ENCODE results near the gene MECP2.

- TF ChIP-seq, protein P1, sequence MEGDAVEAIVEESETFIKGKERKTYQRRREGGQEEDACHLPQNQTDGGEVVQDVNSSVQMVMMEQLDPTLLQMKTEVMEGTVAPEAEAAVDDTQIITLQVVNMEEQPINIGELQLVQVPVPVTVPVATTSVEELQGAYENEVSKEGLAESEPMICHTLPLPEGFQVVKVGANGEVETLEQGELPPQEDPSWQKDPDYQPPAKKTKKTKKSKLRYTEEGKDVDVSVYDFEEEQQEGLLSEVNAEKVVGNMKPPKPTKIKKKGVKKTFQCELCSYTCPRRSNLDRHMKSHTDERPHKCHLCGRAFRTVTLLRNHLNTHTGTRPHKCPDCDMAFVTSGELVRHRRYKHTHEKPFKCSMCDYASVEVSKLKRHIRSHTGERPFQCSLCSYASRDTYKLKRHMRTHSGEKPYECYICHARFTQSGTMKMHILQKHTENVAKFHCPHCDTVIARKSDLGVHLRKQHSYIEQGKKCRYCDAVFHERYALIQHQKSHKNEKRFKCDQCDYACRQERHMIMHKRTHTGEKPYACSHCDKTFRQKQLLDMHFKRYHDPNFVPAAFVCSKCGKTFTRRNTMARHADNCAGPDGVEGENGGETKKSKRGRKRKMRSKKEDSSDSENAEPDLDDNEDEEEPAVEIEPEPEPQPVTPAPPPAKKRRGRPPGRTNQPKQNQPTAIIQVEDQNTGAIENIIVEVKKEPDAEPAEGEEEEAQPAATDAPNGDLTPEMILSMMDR (IDR thresholded peaks at IDR 0.05): no peak
- TF ChIP-seq POLR2A (IDR thresholded peaks at IDR 0.05): no peak
Observed at GRCh38 chrX:154051201-154051810, 46.2 kb downstream of the MECP2 start.

Measured in lower leg skin (tissue), 3 donors.